HuH-7.5 (cell line): ENCODE measurements around the gene DRD2.

Experiments used
- DNase-seq: peaks from one replicate; pipeline ENCODE4 v3.0.0; 2011; ENCODE audit warnings: low spot score

Gene DRD2

DNA sequence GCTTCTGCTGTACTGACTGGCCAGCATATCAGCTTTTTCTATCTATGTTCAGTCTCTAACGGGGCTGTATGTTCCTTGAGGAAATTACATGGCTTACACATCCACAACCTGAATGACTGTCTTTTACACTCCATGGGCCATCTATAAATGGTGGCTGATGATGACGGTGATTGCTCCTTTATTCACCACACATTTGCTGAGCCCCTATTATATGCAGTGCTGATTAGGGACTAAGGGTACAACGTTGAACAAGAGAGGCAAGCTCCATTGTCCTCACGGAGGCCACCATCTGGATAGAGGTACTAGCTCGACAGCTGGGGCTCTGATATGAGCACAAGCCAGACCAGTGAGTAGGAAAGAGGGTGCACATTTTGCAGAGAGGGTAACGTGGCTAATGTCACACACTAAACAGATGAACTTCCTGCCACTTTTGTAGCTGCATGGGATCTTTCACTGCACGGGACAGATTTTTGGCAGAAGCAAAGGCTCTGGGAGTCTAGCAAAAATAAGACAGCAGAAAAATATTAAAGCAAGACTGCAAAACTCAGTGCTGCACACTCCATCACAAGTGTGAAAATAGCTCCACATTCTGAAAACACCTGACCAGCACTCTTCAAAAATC lies 30.6 kb downstream of the DRD2 start:
- no peak for DNase-seq

DNA sequence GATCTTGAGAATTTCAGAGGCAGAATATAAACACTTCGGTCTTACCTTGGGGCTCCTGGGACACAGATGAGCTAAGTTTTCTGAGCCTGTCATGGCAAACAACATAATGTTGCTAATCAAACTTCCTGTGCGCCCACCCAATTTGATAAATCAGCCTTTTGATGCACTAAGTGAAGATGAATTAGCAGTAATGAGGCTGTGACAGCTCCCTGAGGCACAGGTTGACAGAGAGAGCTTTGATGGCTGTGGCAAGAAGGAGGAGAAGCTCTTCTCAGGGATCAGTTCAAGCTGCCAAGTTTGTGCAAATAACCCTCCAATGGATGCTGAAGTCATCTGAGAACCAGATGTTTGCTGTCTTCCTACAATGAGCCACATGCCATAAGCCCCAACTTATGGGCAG lies 34.4 kb downstream of the DRD2 start:
- no peak for DNase-seq

DNA sequence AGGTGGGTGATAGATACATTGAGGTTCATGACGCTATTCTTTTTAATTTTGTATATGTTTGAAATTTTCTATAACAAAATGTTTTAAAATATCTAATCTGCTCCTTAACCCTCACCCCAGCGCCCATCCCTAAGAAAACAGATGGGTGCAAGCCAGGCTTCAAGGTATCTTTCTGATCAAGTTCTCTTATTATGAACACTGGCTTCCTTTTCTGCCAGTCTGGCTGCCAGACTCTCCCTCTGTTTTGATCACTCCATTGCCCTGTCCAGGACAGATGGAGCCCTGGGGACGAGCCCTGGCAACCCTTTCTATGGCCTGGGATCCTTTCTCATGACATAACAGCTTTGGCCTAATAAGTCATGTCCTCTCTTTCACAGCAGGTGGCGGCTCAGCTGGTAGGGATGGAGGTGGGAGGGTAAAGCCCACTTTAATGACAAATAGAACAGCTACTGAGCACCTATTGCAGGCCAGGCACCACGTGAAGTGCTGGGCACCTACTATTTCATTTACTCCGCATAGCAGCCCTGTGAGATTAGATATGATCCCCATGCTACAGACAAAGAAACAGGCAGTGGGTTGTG lies 38.4 kb downstream of the DRD2 start:
- DNase-seq, result no peak

DNA sequence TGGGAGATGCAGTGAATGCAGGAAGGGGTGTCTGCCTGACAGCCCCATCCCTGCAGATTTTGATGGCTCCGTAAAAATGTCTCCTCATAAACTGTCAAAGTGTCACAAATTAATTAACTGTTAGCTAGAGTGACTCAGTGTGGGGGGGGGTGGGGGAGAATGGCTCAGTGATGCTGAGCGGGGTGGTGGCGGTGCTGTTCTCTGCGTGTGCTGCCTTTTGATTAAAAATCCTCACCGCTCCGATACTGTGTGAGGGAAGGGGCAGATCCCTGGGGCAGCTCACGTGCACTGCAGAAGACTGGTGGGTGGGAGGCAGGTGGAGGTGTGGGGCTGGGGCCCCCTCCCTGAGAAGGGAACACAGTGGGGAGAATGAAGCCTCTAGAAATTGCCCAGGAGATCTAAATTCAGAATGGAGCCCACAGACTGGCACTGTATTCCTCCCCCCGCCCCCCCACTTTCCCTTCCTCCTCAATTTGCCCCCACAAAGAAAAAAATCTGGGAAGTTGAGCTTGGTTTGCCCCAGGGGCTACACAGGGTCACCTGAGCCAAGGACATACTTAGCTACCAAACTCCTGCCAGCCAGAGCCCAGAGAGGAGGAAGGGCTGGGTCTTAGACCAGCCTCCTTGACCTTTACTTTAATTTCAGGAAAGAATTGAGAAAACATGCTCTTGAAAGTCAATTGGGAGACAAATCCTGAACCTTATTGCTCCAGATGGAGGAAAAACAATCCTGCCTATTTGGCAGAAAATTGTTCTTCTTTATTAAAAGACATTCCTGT lies 39.8 kb downstream of the DRD2 start:
- DNase-seq, result no peak

DNA sequence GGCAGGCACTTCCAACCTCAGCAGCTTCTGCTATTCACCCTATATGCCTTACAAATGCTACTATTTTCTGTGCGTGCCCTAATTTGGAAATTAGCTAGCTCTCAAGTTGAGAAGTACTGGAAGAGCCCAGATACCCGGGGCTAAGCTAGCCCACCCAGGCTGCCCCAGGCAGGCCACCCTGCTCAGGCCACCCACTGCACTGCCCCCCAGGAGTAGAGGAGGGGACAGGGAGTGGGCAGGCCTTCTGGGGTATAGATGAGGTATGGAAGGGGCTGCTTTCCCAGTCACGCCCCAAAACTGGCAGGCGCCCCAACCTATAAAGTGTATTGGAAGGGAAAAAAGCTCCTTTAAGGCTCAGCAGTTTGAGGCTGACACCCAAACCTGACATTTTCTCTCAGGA lies 43.5 kb downstream of the DRD2 start:
- DNase-seq, result no peak

DNA sequence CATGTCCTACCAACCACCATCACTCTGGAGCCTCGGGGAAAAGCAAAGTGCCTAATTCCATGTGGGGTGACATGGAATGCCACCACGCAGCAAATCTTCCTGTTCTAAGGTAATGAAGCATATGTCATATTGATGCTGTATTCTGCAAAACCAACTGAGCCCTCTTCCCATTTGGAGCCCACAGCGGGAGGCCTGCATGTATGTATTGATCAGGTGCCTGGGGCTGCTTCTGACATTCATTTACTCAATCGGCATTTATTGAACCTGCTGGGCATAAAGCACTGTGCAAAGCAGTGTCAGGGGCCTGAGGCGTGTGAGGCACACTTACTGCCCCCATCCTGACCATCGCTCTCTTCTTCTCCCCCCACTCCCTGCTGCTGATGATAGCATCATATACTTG lies 48.5 kb downstream of the DRD2 start:
- DNase-seq, result no peak

DNA sequence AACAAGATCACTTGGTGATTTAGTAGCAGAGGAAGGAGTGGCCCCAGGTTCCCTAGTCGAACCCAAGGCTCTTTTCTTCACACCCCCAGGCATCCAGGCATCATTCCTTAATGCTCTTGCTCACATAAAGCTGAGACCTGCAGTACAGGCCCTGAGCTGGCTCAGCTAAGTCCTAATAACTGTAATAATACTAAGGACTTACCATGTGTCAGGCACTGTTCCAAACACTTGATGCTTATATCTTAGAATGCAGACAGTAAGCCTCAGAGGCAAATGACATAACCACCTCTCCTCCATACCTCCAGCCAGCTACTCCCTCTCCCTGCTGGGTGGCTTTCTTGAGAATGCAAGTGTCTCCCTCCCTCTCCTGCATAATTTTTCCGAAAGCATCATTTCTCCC lies 54.4 kb downstream of the DRD2 start:
- DNase-seq, result no peak

DNA sequence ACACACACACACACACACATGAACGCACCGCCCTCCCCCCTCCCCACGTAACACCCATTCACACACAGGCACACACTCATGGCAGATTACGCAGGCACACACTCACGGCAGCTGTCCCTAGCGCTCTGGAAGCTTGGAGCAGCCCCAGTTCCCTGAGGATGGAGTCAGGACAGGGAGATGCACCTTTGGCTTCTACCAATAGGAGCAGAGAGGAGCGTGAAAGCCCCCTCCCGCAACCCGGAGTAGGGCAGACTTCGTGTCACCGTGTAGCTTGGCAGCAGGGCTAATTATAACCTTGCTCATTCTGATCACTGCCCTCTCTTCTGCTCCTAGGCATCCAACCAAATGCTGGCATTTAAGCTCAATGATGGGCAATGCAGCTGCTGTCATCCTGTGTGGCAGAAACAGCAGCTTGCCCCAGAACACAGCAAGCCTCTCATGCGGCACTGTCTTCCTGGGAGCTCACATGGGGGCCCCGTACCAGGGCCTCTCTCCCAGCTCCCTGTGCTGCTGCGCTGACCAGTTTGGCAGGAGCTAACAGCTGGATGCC lies 55.7 kb downstream of the DRD2 start:
- DNase-seq, result no peak

DNA sequence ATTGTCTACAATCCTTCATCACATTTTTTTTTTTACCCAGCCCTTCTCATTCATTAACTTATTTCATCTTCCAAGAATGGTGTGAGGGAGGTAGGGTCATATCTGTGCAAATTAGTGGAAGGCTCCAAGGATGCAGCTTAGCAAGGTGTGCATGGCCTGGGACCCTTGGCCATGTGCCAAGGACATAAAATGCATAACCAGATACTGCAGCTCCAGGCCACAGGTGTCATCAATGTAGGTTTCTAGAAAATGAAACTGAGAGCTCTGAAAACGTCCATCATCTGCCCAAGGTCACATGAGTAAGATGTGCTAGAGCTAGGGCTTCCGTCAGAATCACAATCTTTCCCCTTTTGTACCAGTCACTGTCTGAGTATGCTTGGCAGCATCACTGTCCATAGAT lies 57.8 kb downstream of the DRD2 start:
- DNase-seq, result no peak

DNA sequence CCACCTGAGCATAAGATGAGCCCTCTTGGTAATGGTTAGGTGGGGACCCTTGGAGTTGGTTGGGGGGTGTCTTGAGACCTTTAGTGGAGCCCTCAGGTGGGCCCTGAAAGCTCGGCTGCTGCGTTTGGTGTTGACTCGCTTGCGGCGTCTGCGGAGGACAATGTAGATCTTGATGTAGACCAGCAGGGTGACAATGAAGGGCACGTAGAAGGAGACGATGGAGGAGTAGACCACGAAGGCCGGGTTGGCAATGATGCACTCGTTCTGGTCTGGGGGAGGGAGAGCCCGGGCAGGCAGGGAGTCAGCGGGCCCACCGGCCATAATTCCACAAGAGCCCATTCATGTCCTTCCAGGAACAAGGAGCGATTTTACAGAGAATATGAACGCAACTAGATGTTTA lies 59.9 kb downstream of the DRD2 start:
- no peak for DNase-seq

DNA sequence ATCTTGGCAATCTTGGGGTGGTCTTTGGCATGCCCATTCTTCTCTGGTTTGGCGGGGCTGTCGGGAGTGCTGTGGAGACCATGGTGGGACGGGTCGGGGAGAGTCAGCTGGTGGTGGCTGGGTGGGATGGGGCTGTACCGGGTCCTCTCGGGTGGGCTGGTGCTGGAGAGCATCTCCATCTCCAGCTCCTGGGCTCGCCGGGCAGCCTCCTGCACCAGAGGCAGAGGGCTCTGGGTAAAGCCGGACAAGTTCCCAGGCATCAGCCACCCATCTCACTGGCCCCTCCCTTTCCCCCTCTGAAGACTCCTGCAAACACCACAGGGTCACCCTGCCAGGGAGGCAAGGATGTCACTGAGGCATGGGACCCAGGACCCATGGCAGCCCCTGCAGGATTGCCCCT lies 62.5 kb downstream of the DRD2 start:
- no peak for DNase-seq

DNA sequence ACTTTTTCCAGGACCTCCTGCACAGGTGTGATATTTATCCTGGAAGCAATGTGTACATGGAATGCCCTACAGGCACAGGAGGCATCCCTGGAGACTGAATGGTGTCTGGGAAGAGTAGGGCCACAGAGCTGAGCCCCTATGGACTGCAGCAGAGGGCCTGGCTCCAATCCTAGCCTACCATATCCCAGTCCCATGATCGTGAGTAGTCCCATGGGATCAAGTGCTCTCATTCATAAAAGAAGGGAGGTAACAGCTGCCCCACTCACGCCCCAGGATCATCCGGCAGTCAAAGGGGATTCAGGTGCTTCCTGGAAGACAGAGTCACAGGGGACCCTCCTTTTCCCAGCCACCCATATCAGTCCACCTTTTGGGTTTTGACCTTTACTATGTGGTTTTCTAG lies 63.7 kb downstream of the DRD2 start:
- DNase-seq, result no peak

DNA sequence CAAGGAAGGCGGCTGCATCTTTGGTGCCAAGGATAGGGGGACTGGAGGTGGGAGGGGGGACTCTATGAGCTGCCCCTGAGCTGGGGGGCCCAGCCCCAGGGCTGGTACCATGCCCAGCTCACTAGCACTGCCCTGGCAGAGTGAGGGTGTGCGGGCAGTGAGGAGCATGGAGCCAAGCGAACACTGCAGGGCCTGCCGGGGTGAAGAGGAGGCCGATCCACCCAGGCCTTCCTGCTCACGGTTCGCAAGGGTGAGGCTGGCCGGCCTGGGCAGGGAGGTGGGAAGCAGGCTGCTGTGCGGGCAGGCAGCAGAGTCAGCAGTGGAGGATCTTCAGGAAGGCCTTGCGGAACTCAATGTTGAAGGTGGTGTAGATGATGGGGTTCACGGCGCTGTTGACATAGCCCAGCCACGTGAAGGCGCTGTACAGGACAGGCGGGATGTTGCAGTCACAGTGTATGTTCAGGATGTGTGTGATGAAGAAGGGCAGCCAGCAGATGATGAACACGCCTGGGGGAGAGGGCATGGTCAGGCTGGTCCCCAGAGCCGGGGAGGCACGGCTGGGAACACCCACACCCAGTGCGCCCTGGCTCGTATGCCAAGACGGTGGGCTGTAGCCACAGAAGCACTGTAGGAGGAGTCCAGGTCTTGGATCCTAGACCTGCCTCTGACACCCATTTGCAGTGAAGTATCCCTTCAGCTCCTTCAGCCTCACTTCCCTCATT lies 64.6 kb downstream of the DRD2 start:
- no peak for DNase-seq

DNA sequence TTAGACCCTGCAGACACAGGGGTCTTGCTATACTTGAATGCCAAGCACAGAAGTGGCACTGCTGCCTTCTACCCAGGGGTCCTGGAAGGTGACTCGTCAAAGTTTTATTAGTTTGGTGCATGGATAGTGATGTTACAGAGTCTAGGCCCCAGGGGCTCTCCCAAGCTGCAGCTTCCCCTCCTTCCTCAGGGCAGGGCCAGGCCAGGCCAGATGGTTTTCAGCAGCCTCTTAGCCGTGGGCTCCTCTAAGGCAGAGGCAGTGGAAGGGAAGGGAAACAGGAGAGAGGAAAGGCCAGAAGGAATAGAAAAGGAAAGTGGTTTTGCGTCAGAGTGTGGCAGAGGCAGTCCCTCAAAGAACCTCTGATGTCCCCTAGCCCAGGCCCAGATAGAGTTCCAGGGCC lies 65.7 kb downstream of the DRD2 start:
- DNase-seq, result no peak

DNA sequence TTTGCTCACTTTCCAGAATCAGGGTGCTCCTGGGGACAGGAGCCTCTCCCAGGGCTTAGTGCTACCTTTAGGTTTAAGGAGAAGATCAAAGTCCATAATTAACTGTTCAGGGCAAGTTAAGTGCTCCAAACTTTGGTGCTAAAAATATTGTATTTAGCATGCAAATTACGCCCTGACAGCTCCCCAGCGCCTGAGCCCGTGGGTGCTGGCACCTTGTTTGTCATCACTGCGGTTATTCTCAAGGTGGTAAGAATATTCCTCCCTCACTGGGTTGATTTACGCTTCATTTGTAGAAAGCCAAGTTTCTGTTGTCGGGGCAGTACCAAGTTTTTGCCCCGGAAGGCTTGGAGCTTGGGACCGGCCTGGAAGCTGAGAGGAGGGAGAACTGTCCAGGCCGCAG lies 66.3 kb downstream of the DRD2 start:
- no peak for DNase-seq

DNA sequence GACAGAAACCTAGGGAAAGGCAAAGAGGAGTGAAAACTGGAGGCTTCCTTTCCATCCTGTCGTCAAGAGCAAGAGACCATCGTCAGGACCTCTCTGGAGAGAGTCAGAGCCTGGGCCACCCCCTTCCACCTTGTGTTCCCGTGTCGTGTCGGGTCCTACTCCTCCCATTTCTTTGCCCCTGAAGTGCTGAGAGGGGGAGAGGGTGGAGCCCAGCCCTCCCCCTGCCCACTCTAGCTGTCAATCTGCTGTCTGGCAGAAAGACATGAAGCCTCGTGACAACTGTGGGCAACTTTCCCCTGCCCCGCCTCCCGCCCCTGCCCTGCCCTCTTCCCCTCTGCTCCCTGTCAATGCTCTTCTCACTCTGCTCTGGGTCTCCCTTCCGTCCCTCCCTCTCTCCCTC lies 67.0 kb downstream of the DRD2 start:
- DNase-seq, result no peak

DNA sequence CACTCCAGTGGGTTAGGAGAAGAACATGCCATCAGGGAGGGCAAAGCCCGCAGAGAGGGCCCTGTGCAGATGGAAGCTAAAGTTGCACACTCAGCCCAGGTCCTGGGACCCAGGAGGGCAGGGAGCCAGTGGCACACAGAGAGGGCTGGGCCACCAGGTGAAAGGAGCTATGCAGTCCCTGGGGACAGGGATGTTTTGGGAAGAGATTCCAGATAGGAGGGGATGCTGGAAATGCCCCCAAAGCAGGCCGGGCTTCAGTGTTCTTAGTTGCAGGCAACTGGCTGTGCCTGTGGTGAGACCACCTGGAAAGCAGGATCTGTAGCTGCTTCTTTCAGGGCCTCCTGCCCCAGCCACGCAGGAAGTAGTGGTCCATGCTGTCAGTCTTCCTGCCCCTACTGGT lies 68.0 kb downstream of the DRD2 start:
- DNase-seq, result no peak

DNA sequence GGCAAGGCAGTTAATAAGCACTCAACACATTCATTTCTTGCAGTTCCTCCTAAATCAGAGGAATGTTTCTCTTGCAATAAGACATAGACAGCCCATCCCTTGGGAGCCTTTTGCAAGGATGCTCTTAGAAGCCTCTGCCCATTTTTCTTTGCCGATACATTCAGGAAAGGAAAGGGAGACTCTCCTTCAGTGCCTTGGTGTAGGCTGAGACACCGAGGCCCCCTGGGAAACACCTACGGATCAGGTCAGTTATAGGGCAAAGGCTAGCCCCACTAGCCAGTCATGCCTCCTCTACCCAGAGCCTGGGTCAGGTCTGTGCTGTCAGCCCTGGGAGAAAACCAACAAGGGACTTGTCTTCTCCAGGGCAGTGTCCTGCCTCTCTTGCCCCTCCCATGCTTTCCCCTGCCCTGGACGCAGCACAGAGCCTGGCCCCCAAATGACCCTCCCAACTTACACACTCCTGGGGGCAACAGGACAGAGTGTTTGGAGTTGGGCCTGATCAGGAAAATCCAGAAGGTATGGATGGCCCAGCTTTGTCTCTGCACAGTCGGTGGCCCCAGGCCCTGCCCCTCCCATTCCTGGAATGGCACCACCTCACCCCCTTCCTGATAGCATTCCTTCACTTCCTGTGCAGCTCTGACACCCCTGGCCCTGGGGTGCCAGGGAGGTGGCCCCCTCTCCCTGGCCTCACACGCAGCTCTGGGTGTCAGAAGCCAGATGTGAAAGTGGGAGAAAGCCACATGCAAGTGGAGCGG lies 69.3 kb downstream of the DRD2 start:
- DNase-seq, result no peak

DNA sequence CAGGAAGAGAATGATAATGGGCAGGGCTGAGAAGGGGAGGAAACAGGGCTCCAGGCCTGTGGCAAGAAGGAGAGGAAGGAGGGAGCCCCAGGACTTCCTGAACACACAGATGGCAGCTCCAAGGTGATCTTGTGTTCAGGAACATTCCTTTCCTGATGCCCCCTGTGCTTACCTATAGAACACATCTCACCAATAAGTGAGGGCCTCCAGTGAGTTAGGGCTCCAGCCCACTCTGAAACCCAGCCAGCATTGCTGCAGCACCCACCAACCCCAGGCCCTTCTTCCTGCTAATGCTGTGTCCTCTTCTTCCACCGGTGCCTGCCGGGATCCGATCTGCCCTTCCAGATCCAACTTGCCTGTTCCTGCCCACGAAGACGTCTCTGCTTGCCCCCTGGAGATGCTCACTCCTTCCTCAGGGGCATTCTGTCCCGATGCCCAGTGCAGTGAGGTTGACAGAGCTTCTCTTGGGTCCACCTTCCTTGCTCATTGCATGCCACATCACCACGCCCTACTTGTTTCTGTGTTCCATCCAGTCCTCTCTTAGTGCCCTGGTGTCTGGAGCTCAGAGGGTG lies 70.3 kb downstream of the DRD2 start:
- DNase-seq, result no peak

DNA sequence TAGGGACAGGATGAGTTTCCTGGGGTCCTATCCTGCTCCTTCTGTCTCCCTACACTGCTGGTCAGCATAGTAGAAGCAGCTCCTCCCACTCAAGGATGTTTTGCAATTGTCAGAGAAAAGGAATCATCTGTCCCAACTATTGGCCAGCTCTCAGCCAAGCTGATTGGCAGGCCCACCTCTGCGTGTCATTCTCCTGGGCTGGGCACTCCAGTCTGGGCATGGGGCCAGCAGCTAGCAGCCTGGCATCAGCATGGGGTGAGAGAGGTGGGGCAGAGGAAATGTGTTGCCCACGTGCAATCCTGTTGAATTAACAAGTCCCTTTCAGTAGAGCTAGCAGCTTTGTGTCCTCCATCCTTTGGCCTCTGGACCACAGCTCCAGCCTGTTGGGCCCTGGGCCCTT lies 73.5 kb downstream of the DRD2 start:
- no peak for DNase-seq

DNA sequence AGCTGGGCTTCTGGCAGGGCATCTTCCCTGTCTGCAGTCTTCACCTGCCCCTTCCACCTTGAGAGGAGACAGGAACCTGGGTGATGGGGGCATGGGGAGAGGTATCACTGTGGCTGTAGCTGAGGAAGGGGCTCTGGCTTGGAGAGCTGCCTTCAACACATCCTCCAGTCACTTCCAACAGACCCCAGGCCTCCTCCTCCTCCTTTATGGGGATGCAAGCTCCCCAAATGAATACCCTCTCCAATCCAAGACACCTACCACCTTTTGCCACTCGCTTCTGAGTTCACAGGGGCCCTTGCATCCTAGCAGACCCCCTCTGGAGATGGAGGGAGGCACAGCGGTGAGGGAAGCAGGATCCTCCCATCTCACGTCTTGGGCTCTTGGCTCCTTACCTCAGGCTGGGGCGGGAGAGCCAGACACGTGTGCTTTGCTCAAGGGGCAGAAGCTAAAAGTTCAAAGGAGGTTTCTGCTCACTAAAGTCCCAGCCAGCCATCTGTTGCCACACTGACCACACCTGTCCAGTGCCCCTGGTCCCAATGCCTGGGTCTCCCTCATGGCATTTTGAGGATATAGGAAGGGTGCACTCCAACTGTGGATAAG lies 74.5 kb downstream of the DRD2 start:
- no peak for DNase-seq
